Measurements from ENCODE around the gene VTI1A. TPM values are rescaled to one million over a fixed set of nuclear protein-coding genes. Genes with fewer than 3 reads are reported as not detected.

Gene VTI1A
- polyA plus RNA-seq, 1 of the 3 experiments (the other 2 are of a cell fraction): 8.3 TPM

DNA sequence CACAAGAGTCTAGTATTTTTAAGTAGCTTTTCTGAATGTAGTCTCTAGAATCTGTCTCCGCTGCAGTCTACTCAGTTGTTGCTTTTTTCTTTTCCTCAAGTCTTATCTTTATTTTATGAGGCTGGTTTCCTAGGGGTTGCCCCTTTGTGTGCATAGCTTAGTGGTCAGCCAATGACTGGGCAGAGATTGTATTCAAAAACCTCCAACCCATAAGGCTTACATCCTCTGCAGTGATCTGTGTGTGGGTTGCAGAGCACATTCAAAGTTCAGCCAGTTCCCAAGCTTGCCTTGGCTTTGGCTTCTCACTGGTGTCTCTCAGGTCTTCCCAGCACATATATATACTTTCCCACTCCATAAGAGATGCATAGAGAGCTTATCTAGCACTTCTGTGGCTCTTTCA, 343.0 kb downstream of the VTI1A start:
- no peaks in the 10 kb centered on the region for H3K9me2 ChIP-seq
- H3K4me3 ChIP-seq (ENCODE audit: low read depth in 2 of 2, low read length in 1 of 2): no peak overlapping the region
- no peaks in the 10 kb centered on the region for H3K79me2 ChIP-seq (ENCODE audit: insufficient read depth)
- no peaks in the 10 kb centered on the region for H3K36me3 ChIP-seq (replicated peaks in 1 of 2; ENCODE audit: control insufficient read depth in 1 of 2, insufficient read depth in 2 of 2, low read length in 1 of 2)
- no peak overlapping the region for H3K27ac ChIP-seq (ENCODE audit: low read depth in 2 of 2, low read length in 1 of 2)
- H2AFZ ChIP-seq (ENCODE audit: low read depth): no peak overlapping the region
- H3K9me3 ChIP-seq: no peaks in the 10 kb centered on the region
- CTCF ChIA-PET: no interaction called here
- H3K27me3 ChIP-seq (ENCODE audit: insufficient read depth): no peaks in the 10 kb centered on the region
- peaks cover 8 to 10% of the 10 kb centered on the region in 2 experiments; a peak in 3 of 4 replicates for H3K4me1 ChIP-seq (ENCODE audit: control insufficient read depth in 1 of 2, insufficient read depth in 2 of 2, low read depth in 1 of 2, low read length in 1 of 2)
- 92% methylated on average over 1 of the region's 1 CpG for WGBS (ENCODE audit: low lambda C conversion rate)
- no peak overlapping the region for H3K4me2 ChIP-seq
- TF ChIP-seq JUND (IDR thresholded peaks at IDR 0.05) (no peak), GATA2 (CRISPR knock-in tag; IDR thresholded peaks at IDR 0.05) (no peak), FOSL2 (IDR thresholded peaks at IDR 0.05; ENCODE audit: borderline replicate concordance, low read depth) (no peak), NRF1 (IDR thresholded peaks at IDR 0.05; ENCODE audit: low read depth, low read length) (no peak), YY1 (IDR thresholded peaks at IDR 0.05; ENCODE audit: low read depth) (no peak), TEAD4 (IDR thresholded peaks at IDR 0.05; ENCODE audit: borderline replicate concordance, insufficient read depth) (no peak), RFX5 (IDR thresholded peaks at IDR 0.05; ENCODE audit: low read length) (no peak), GABPA (IDR thresholded peaks at IDR 0.05; ENCODE audit: low read depth) (no peak), EP300 (IDR thresholded peaks at IDR 0.05; ENCODE audit: borderline replicate concordance in 1 of 2, low read depth in 1 of 2, low read length in 1 of 2) (no peak), SIN3A (IDR thresholded peaks at IDR 0.05; ENCODE audit: borderline replicate concordance, low read depth, low read length) (no peak), FOXJ3 (CRISPR knock-in tag; IDR thresholded peaks at IDR 0.05) (no peak), TAF1 (IDR thresholded peaks at IDR 0.05; ENCODE audit: borderline replicate concordance, low read depth, low read length) (no peak), EZH2phosphoT487 (IDR thresholded peaks at IDR 0.05; ENCODE audit: borderline replicate concordance, low read depth) (no peak)
- TF ChIP-seq, protein P1, sequence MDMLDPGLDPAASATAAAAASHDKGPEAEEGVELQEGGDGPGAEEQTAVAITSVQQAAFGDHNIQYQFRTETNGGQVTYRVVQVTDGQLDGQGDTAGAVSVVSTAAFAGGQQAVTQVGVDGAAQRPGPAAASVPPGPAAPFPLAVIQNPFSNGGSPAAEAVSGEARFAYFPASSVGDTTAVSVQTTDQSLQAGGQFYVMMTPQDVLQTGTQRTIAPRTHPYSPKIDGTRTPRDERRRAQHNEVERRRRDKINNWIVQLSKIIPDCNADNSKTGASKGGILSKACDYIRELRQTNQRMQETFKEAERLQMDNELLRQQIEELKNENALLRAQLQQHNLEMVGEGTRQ (IDR thresholded peaks at IDR 0.05; ENCODE audit: borderline replicate concordance, low read depth, low read length): no peak
- TF ChIP-seq, protein P2, sequence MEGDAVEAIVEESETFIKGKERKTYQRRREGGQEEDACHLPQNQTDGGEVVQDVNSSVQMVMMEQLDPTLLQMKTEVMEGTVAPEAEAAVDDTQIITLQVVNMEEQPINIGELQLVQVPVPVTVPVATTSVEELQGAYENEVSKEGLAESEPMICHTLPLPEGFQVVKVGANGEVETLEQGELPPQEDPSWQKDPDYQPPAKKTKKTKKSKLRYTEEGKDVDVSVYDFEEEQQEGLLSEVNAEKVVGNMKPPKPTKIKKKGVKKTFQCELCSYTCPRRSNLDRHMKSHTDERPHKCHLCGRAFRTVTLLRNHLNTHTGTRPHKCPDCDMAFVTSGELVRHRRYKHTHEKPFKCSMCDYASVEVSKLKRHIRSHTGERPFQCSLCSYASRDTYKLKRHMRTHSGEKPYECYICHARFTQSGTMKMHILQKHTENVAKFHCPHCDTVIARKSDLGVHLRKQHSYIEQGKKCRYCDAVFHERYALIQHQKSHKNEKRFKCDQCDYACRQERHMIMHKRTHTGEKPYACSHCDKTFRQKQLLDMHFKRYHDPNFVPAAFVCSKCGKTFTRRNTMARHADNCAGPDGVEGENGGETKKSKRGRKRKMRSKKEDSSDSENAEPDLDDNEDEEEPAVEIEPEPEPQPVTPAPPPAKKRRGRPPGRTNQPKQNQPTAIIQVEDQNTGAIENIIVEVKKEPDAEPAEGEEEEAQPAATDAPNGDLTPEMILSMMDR (IDR thresholded peaks at IDR 0.05): no peak
- TF ChIP-seq, protein P3, sequence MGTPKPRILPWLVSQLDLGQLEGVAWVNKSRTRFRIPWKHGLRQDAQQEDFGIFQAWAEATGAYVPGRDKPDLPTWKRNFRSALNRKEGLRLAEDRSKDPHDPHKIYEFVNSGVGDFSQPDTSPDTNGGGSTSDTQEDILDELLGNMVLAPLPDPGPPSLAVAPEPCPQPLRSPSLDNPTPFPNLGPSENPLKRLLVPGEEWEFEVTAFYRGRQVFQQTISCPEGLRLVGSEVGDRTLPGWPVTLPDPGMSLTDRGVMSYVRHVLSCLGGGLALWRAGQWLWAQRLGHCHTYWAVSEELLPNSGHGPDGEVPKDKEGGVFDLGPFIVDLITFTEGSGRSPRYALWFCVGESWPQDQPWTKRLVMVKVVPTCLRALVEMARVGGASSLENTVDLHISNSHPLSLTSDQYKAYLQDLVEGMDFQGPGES (IDR thresholded peaks at IDR 0.05; ENCODE audit: low read depth, low read length): no peak
- TF ChIP-seq, protein P4, sequence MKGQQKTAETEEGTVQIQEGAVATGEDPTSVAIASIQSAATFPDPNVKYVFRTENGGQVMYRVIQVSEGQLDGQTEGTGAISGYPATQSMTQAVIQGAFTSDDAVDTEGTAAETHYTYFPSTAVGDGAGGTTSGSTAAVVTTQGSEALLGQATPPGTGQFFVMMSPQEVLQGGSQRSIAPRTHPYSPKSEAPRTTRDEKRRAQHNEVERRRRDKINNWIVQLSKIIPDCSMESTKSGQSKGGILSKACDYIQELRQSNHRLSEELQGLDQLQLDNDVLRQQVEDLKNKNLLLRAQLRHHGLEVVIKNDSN (IDR thresholded peaks at IDR 0.05; ENCODE audit: borderline replicate concordance, low read depth): no peak
- TF ChIP-seq, protein P5, sequence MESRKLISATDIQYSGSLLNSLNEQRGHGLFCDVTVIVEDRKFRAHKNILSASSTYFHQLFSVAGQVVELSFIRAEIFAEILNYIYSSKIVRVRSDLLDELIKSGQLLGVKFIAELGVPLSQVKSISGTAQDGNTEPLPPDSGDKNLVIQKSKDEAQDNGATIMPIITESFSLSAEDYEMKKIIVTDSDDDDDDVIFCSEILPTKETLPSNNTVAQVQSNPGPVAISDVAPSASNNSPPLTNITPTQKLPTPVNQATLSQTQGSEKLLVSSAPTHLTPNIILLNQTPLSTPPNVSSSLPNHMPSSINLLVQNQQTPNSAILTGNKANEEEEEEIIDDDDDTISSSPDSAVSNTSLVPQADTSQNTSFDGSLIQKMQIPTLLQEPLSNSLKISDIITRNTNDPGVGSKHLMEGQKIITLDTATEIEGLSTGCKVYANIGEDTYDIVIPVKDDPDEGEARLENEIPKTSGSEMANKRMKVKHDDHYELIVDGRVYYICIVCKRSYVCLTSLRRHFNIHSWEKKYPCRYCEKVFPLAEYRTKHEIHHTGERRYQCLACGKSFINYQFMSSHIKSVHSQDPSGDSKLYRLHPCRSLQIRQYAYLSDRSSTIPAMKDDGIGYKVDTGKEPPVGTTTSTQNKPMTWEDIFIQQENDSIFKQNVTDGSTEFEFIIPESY (IDR thresholded peaks at IDR 0.05; ENCODE audit: borderline replicate concordance, low read depth): no peak
- TF ChIP-seq, protein P6, sequence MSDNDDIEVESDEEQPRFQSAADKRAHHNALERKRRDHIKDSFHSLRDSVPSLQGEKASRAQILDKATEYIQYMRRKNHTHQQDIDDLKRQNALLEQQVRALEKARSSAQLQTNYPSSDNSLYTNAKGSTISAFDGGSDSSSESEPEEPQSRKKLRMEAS (IDR thresholded peaks at IDR 0.05; ENCODE audit: low read depth): no peak
- H3K9ac ChIP-seq: no peak overlapping the region
- POLR2A ChIA-PET: no interaction called here
- H4K20me1 ChIP-seq (ENCODE audit: insufficient read depth): no peaks in the 10 kb centered on the region
- H3F3A ChIP-seq (replicated peaks; ENCODE audit: insufficient read depth): no peaks in the 10 kb centered on the region
- DNase-seq: no peak
